GM12878 (cell line): ENCODE measurements around the gene PNRC1. TPM values are rescaled to one million over a fixed set of nuclear protein-coding genes. Genes with fewer than 3 reads are reported as not detected.

ENCODE experiments used
- ATAC-seq: fragments of 200-7000 bp; cut with Tn5 transposase; 3 replicates; pipeline ENCODE4 v1.9.1; 2020; ENCODE audit warnings: mild to moderate bottlenecking, moderate library complexity
- BruUV-seq: library from RNA; stranded (reverse); fragments of 400-500 nt; replicated peaks from 2 replicates; lab custom pipeline; 2021; lab: Mats Ljungman, UMichigan
- CTCF ChIA-PET: fragments of 300-600 bp; sonication (Branson Sonifier 250); formaldehyde crosslinking; extraction: SDS; loops from one replicate; lab custom pipeline; 2021; ENCODE audit warnings: inconsistent platforms; lab: Yijun Ruan, JAX
- POLR2A ChIA-PET: fragments of 350-600 bp; formaldehyde crosslinking; extraction: SDS; loops from one replicate; lab custom pipeline; 2021; ENCODE audit warnings: inconsistent platforms; lab: Charles Lee
- RAD21 ChIA-PET: fragments of 300-600 bp; sonication (Branson Sonifier 250); formaldehyde crosslinking; loops from one replicate; lab custom pipeline; 2023; ENCODE audit warnings: antibody characterized with exemption; ENCODE audit not compliant: unreplicated experiment; lab: Charles Lee
- SMC1A ChIA-PET: fragments of 300-600 bp; sonication (Branson Sonifier 250); formaldehyde crosslinking; loops from one replicate; lab custom pipeline; 2023; ENCODE audit not compliant: unreplicated experiment, uncharacterized antibody; lab: Charles Lee
- DNase-seq: peaks from one replicate; pipeline ENCODE4 v3.0.0-alpha.2; 2011; ENCODE audit warnings: low read depth, low spot score
- FAIRE-seq: peaks from 3 replicates; lab custom pipeline; 2011; peaks lifted over from hg19 to GRCh38; lab: Jason Lieb, UNC
- H2AFZ ChIP-seq: 2 replicates; pipeline ENCODE4 v1.6.0; 2011; ENCODE audit warnings: low read depth, low read length, control low read depth; ENCODE audit not compliant: control insufficient read depth
- H3K27ac ChIP-seq: 2 replicates; pipeline ENCODE4 v1.5.1; 2011; ENCODE audit warnings: control low read depth; ENCODE audit not compliant: control insufficient read depth, insufficient read depth
- H3K27me3 ChIP-seq, 2 experiments: replicated peaks in 1 of 2; 2 replicates each; pipeline versions ENCODE4 v1.6.0 to v1.6.1; 2011; ENCODE audit warnings: low read length in 1 of 2; ENCODE audit not compliant: control insufficient read depth in 2 of 2, insufficient read depth in 2 of 2
- H3K36me3 ChIP-seq, 2 experiments: 2 replicates each; pipeline ENCODE4 v1.5.1; 2011; ENCODE audit warnings: low read length in 1 of 2; ENCODE audit not compliant: control insufficient read depth in 2 of 2, insufficient read depth in 2 of 2
- H3K4me1 ChIP-seq: 2 replicates; pipeline ENCODE4 v1.6.1; 2011; ENCODE audit warnings: mild to moderate bottlenecking, low read length, moderate library complexity, mixed read lengths; ENCODE audit not compliant: control insufficient read depth, insufficient read depth
- H3K4me2 ChIP-seq: 2 replicates; pipeline ENCODE4 v1.6.0; 2011; ENCODE audit warnings: control low read depth; ENCODE audit not compliant: control insufficient read depth, insufficient read depth
- H3K4me3 ChIP-seq: fragments of 200-600 bp; sonication (generic); 2 replicates; pipeline ENCODE4 v1.5.1; 2016
- H3K79me2 ChIP-seq: 2 replicates; pipeline ENCODE4 v1.6.0; 2011; ENCODE audit warnings: low read length; ENCODE audit not compliant: control insufficient read depth, insufficient read depth
- H3K9ac ChIP-seq: 2 replicates; pipeline ENCODE4 v1.8.0; 2011; ENCODE audit warnings: low read length, control low read depth, mixed read lengths; ENCODE audit not compliant: control insufficient read depth, insufficient read depth
- H3K9me3 ChIP-seq: replicated peaks from 3 replicates; pipeline ENCODE4 v1.5.1; 2011; ENCODE audit warnings: mild to moderate bottlenecking, low read length; ENCODE audit not compliant: control insufficient read depth, insufficient read depth
- H4K20me1 ChIP-seq: 2 replicates; pipeline ENCODE4 v1.6.0; 2011; ENCODE audit not compliant: control insufficient read depth, insufficient read depth
- BCL11A ChIP-seq: IDR thresholded peaks from 2 replicates; pipeline ENCODE4 v1.6.1; 2011; ENCODE audit warnings: low read depth, low read length
- CHD2 ChIP-seq: IDR thresholded peaks from 2 replicates; pipeline ENCODE4 v1.6.1; 2011; ENCODE audit warnings: low read depth, low read length, improper control_type of control experiment, borderline replicate concordance
- HDGF ChIP-seq: fragments of 450-650 bp; IDR thresholded peaks from 2 replicates; pipeline ENCODE4 v1.6.1; 2016; ENCODE audit warnings: antibody characterized with exemption
- NFXL1 ChIP-seq: fragments of 450-650 bp; IDR thresholded peaks from 2 replicates; pipeline ENCODE4 v1.6.1; 2017; ENCODE audit warnings: antibody characterized with exemption, mild to moderate bottlenecking, borderline replicate concordance
- PAX8 ChIP-seq: fragments of 450-650 bp; IDR thresholded peaks from 2 replicates; pipeline ENCODE4 v1.6.1; 2017; ENCODE audit warnings: mild to moderate bottlenecking, moderate library complexity
- SREBF2 ChIP-seq: IDR thresholded peaks from 2 replicates; pipeline ENCODE4 v1.6.1; 2012; ENCODE audit warnings: mild to moderate bottlenecking, low read length
- ZNF687 ChIP-seq: fragments of 450-650 bp; IDR thresholded peaks from 2 replicates; pipeline ENCODE4 v1.6.1; 2017; ENCODE audit warnings: mild to moderate bottlenecking, moderate library complexity
- WGBS: methylation state at CpG from one replicate; pipeline ENCODE4 v1.1.6; 2016; ENCODE audit warnings: low lambda C conversion rate; ENCODE audit not compliant: insufficient replicate concordance, insufficient coverage; ENCODE audit errors: missing lambda C conversion rate; 5-methylcytosine and 5-hydroxymethylcytosine counted together
- in situ Hi-C: fragments of 300-500 bp; cut with MboI; formaldehyde crosslinking; loops from 9 replicates; pipeline ENCODE4 v1.14.3; 2018; ENCODE audit warnings: mixed read lengths
- intact Hi-C: fragments of 100-400 bp; cut with micrococcal nuclease; formaldehyde crosslinking; loops from one replicate; pipeline ENCODE4 v1.14.2; 2022; ENCODE audit not compliant: unreplicated experiment
- polyA plus RNA-seq, 11 experiments: library from polyadenylated mRNA; depleted of rRNA in 4 of 11; unstranded in 6 of 11; stranded (reverse) in 5 of 11; fragments of >200 nt; fragmentation: Nextera tagmentation in 4 of 11; fragmentation: Illumina TruSeq in 1 of 11; extraction: Ambion mirVana in 4 of 11; extraction: Trizol in 1 of 11; gene quantifications; 1 replicate in 1 of 11; 2 replicates in 10 of 11; pipeline versions ENCODE4 v1.2.1 to v1.2.3, GENCODE V29; 2011 to 2016; ENCODE audit warnings: inconsistent platforms in 2 of 11, missing spikeins in 2 of 11, low read depth in 1 of 11
- total RNA-seq, 4 experiments: library from RNA; depleted of rRNA in 3 of 4; stranded (reverse); fragments of >200 nt in 3 of 4; fragmentation: Illumina TruSeq in 1 of 4; extraction: Trizol in 1 of 4; gene quantifications; 2 replicates each; pipeline versions ENCODE4 v1.2.1 to v1.2.3, GENCODE V29; 2013 to 2021
- TF ChIP-seq, protein P1 (sequence below): fragments of 450-650 bp; IDR thresholded peaks from 2 replicates; pipeline ENCODE4 v1.6.1; 2017; ENCODE audit warnings: borderline replicate concordance

Gene PNRC1
- total and polyA plus RNA-seq, 10 of the 15 experiments (the other 5 are each of a cell fraction or from before 2014, with no cell fraction given), result 7.6 to 66.0 (median 33.1) TPM

- no peak overlapping the region for H3K4me3 ChIP-seq
- ATAC-seq (no peak), DNase-seq (no peak), FAIRE-seq (no peak)
- H3K9ac ChIP-seq, result no peak overlapping the region
- H3K4me2 ChIP-seq, result no peak overlapping the region
- TF ChIP-seq CHD2, result no peak
- no peak for TF ChIP-seq BCL11A
- TF ChIP-seq SREBF2, result no peak
- TF ChIP-seq, protein P1, sequence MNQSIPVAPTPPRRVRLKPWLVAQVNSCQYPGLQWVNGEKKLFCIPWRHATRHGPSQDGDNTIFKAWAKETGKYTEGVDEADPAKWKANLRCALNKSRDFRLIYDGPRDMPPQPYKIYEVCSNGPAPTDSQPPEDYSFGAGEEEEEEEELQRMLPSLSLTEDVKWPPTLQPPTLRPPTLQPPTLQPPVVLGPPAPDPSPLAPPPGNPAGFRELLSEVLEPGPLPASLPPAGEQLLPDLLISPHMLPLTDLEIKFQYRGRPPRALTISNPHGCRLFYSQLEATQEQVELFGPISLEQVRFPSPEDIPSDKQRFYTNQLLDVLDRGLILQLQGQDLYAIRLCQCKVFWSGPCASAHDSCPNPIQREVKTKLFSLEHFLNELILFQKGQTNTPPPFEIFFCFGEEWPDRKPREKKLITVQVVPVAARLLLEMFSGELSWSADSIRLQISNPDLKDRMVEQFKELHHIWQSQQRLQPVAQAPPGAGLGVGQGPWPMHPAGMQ, result no peak
- no peak for TF ChIP-seq PAX8
- TF ChIP-seq ZNF687, result no peak
- no peak for TF ChIP-seq NFXL1
- TF ChIP-seq HDGF, result no peak
- no peaks in the 10 kb centered on the region for H4K20me1 ChIP-seq
- H3K4me1 ChIP-seq, result no peaks in the 10 kb centered on the region
- no peaks in the 10 kb centered on the region; a peak in 1 of 4 replicates for H3K27me3 ChIP-seq
- no peak overlapping the region for H3K27ac ChIP-seq
- POLR2A ChIA-PET, result no interaction called here
- intact Hi-C loops (no loop called here), in situ Hi-C loops (no loop called here)
- CTCF ChIA-PET, result interaction anchor here (1.0 kb wide), 1 partner anchor 150 kb away, joined by 5 read pairs; no protein-coding TSS in a partner anchor
- RAD21 ChIA-PET, result interaction anchor here (0.5 kb wide), 1 partner anchor 68 kb away, joined by 3 read pairs; no protein-coding TSS in a partner anchor
- SMC1A ChIA-PET, result no interaction called here
- H3K36me3 ChIP-seq, result no peaks in the 10 kb centered on the region
- BruUV-seq, result no TSS peak
- 46% methylated on average over 2 of the region's 2 CpGs for WGBS
- no peak overlapping the region for H2AFZ ChIP-seq
- no peaks in the 10 kb centered on the region for H3K79me2 ChIP-seq
- no peaks in the 10 kb centered on the region; the same call in 2 of the 3 replicates for H3K9me3 ChIP-seq
These were observed 51.5 kb downstream of the PNRC1 start for GRCh38 chr6:89132057-89132456.
